H9 (cell line): ENCODE results near the gene PPFIBP2. TPM values are rescaled to one million over a fixed set of nuclear protein-coding genes. Genes with fewer than 3 reads are reported as not detected.

Experiments used
- DNase-seq: peaks from one replicate; pipeline ENCODE4 v3.0.0-alpha.2; 2017
- H2AFZ ChIP-seq: one replicate; pipeline ENCODE4 v1.6.1; 2013; ENCODE audit warnings: mild to moderate bottlenecking, low read length, control low read depth, moderate library complexity
- H2AK5ac ChIP-seq: 2 replicates; pipeline ENCODE4 v1.6.1; 2013; ENCODE audit warnings: low read length, control low read depth, mixed read lengths; ENCODE audit not compliant: insufficient read length
- H2BK120ac ChIP-seq: one replicate; pipeline ENCODE4 v1.6.1; 2013; ENCODE audit warnings: low read depth, mild to moderate bottlenecking, low read length, control low read depth, inconsistent platforms; ENCODE audit not compliant: poor library complexity, severe bottlenecking
- H2BK12ac ChIP-seq: 2 replicates; pipeline ENCODE4 v1.6.1; 2013; ENCODE audit warnings: low read length, control low read depth, mixed read lengths, low read depth; ENCODE audit not compliant: insufficient read length
- H2BK15ac ChIP-seq: 2 replicates; pipeline ENCODE4 v1.6.1; 2013; ENCODE audit warnings: low read depth, low read length, control low read depth
- H2BK20ac ChIP-seq: one replicate; pipeline ENCODE4 v1.6.1; 2013; ENCODE audit warnings: low read depth, mild to moderate bottlenecking, low read length, control low read depth, inconsistent platforms; ENCODE audit not compliant: poor library complexity, severe bottlenecking
- H2BK5ac ChIP-seq: 2 replicates; pipeline ENCODE4 v1.6.1; 2013; ENCODE audit warnings: low read length, control low read depth, mixed read lengths; ENCODE audit not compliant: insufficient read length
- H3K14ac ChIP-seq: 2 replicates; pipeline ENCODE4 v1.6.1; 2013; ENCODE audit warnings: low read length, control low read depth; ENCODE audit not compliant: insufficient read depth
- H3K18ac ChIP-seq: 2 replicates; pipeline ENCODE4 v1.6.1; 2013; ENCODE audit warnings: low read depth, mild to moderate bottlenecking, mixed read lengths, low read length, control low read depth; ENCODE audit not compliant: insufficient read length
- H3K23ac ChIP-seq: 2 replicates; pipeline ENCODE4 v1.6.1; 2013; ENCODE audit warnings: low read length, control low read depth, mixed read lengths, low read depth; ENCODE audit not compliant: insufficient read length
- H3K23me2 ChIP-seq: 2 replicates; pipeline ENCODE4 v1.6.1; 2013; ENCODE audit warnings: low read depth, mild to moderate bottlenecking, mixed read lengths, low read length, control low read depth; ENCODE audit not compliant: insufficient read length, poor library complexity, severe bottlenecking
- H3K27ac ChIP-seq: 2 replicates; pipeline ENCODE4 v1.5.1; 2013; ENCODE audit warnings: low read length, control low read depth, mixed read lengths, low read depth; ENCODE audit not compliant: insufficient read length
- H3K27me3 ChIP-seq: 2 replicates; pipeline ENCODE4 v1.6.1; 2013; ENCODE audit warnings: low read length, control low read depth, inconsistent platforms; ENCODE audit not compliant: insufficient read depth
- H3K4ac ChIP-seq: 2 replicates; pipeline ENCODE4 v1.6.1; 2013; ENCODE audit warnings: low read depth, mild to moderate bottlenecking, control low read depth, inconsistent platforms, low read length, moderate library complexity
- H3K4me1 ChIP-seq: 2 replicates; pipeline ENCODE4 v1.6.1; 2013; ENCODE audit warnings: low read length, control low read depth, inconsistent platforms; ENCODE audit not compliant: insufficient read depth
- H3K4me2 ChIP-seq: 2 replicates; pipeline ENCODE4 v1.6.1; 2013; ENCODE audit warnings: low read length, control low read depth, mixed read lengths; ENCODE audit not compliant: insufficient read length, insufficient read depth
- H3K56ac ChIP-seq: 2 replicates; pipeline ENCODE4 v1.6.1; 2013; ENCODE audit warnings: low read depth, mild to moderate bottlenecking, mixed read lengths, low read length, control low read depth; ENCODE audit not compliant: insufficient read length
- H3K79me1 ChIP-seq: 2 replicates; pipeline ENCODE4 v1.6.1; 2013; ENCODE audit warnings: low read depth, mild to moderate bottlenecking, moderate library complexity, low read length, control low read depth, inconsistent platforms; ENCODE audit not compliant: insufficient read depth, poor library complexity, severe bottlenecking
- H3K79me2 ChIP-seq: 2 replicates; pipeline ENCODE4 v1.6.1; 2013; ENCODE audit warnings: low read length, control low read depth, inconsistent platforms; ENCODE audit not compliant: insufficient read depth
- H3K9ac ChIP-seq: 2 replicates; pipeline ENCODE4 v1.6.1; 2013; ENCODE audit warnings: low read length, control low read depth, mixed read lengths; ENCODE audit not compliant: insufficient read length; ENCODE audit errors: extremely low read depth
- H3K9me3 ChIP-seq: one replicate; pipeline ENCODE4 v1.6.1; 2013; ENCODE audit warnings: low read depth, low read length, inconsistent platforms; ENCODE audit not compliant: control insufficient read depth
- H3T11ph ChIP-seq: one replicate; pipeline ENCODE4 v1.6.1; 2013; ENCODE audit warnings: mild to moderate bottlenecking, low read length, control low read depth, inconsistent platforms
- H4K20me1 ChIP-seq: one replicate; pipeline ENCODE4 v1.6.1; 2013; ENCODE audit not compliant: control insufficient read depth, insufficient read length, insufficient read depth
- H4K5ac ChIP-seq: 2 replicates; pipeline ENCODE4 v1.6.1; 2013; ENCODE audit warnings: low read depth, mild to moderate bottlenecking, mixed read lengths, low read length, control low read depth; ENCODE audit not compliant: insufficient read length
- H4K8ac ChIP-seq: replicated peaks from 2 replicates; pipeline ENCODE4 v1.6.1; 2013; ENCODE audit warnings: low read length, control low read depth, mixed read lengths, low read depth; ENCODE audit not compliant: insufficient read length
- H4K91ac ChIP-seq: 2 replicates; pipeline ENCODE4 v1.6.1; 2013; ENCODE audit warnings: low read depth, mild to moderate bottlenecking, moderate library complexity, mixed read lengths, low read length, control low read depth; ENCODE audit not compliant: insufficient read length
- H3K27ac Mint-ChIP-seq, 3 experiments: 2 replicates in 2 of 3; 3 replicates in 1 of 3; pipeline ENCODE4 v1.8.0; 2020 to 2021; ENCODE audit warnings: mixed read lengths in 3 of 3, mild to moderate bottlenecking in 1 of 3, moderate library complexity in 1 of 3
- H3K27me3 Mint-ChIP-seq: 2 replicates; pipeline ENCODE4 v1.8.0; 2021; ENCODE audit warnings: low read depth, mild to moderate bottlenecking, moderate library complexity, mixed read lengths
- H3K36me3 Mint-ChIP-seq, 3 experiments: 2 replicates in 2 of 3; 3 replicates in 1 of 3; pipeline ENCODE4 v1.8.0; 2020 to 2021; ENCODE audit warnings: low read depth in 3 of 3, mixed read lengths in 3 of 3; ENCODE audit not compliant: insufficient read depth in 1 of 3
- H3K4me1 Mint-ChIP-seq, 2 experiments: 2 replicates each; pipeline ENCODE4 v1.8.0; 2020; ENCODE audit warnings: mixed read lengths in 2 of 2
- H3K4me3 Mint-ChIP-seq, 2 experiments: 2 replicates in 1 of 2; 3 replicates in 1 of 2; pipeline ENCODE4 v1.8.0; 2020 to 2021; ENCODE audit warnings: mild to moderate bottlenecking in 2 of 2, mixed read lengths in 2 of 2, moderate library complexity in 1 of 2
- H3K9me3 Mint-ChIP-seq, 2 experiments: 2 replicates in 1 of 2; 3 replicates in 1 of 2; pipeline ENCODE4 v1.8.0; 2020; ENCODE audit warnings: mild to moderate bottlenecking in 2 of 2, mixed read lengths in 2 of 2, moderate library complexity in 1 of 2
- WGBS: extraction: QIAGEN DNeasy Blood & Tissue Kit; methylation state at CpG from one replicate; pipeline ENCODE4 v1.1.7; 2013; ENCODE audit warnings: missing lambda C conversion rate, low lambda C conversion rate, mixed read lengths; ENCODE audit not compliant: insufficient read length; ENCODE audit errors: extremely low coverage; 5-methylcytosine and 5-hydroxymethylcytosine counted together
- total RNA-seq: library from RNA; stranded (reverse); gene quantifications from 2 replicates; pipeline ENCODE4 v1.2.1, GENCODE V29; 2021
- TF ChIP-seq, protein P1 (sequence below): fragments of 200-600 bp; sonication (generic); conservative IDR thresholded peaks from 3 replicates; pipeline ENCODE4 v1.8.0; 2021; ENCODE audit warnings: antibody characterized with exemption, mild to moderate bottlenecking

The PPFIBP2 gene
- total RNA-seq, 1 experiment from 2014 or later, result 8.3 TPM

DNA sequence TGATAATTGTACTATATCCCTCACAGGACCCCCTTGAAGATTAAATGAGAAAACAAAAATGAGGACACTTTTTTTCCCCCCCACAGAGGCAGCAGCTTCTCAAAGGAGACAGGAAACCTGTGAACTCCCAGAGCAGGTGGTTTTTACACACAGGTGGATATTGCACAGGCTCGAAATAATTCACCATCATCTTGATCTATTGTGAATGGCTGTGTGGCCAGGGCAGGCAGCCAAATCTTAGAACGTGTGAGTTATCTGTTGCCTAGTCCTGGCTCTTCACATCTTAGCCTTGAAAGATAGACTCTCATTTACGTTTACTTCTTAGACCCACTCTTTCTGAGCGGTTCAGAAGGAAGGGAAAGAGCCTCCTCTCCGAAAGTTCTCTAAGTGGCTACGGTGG, 23.5 kb downstream of the PPFIBP2 start:
- no peak overlapping the region for H3K18ac ChIP-seq
- H3K4me1 ChIP-seq, result no peaks in the 10 kb centered on the region
- no peaks in the 10 kb centered on the region for H4K20me1 ChIP-seq
- no peaks in the 10 kb centered on the region for H3K9me3 ChIP-seq
- no CpG with 5 or more reads among the region's 6 CpGs for WGBS
- H2BK12ac ChIP-seq, result no peak overlapping the region
- H4K5ac ChIP-seq, result no peak overlapping the region
- no peak overlapping the region for H2BK15ac ChIP-seq
- H3K56ac ChIP-seq, result no peak overlapping the region
- H3K14ac ChIP-seq, result no peak overlapping the region
- no peak overlapping the region for H3K9ac ChIP-seq
- H2BK5ac ChIP-seq, result no peak overlapping the region
- no peak overlapping the region for H2AFZ ChIP-seq
- no peaks in the 10 kb centered on the region for H3K27me3 ChIP-seq
- no peaks in the 10 kb centered on the region for H3K23me2 ChIP-seq
- TF ChIP-seq, protein P1, sequence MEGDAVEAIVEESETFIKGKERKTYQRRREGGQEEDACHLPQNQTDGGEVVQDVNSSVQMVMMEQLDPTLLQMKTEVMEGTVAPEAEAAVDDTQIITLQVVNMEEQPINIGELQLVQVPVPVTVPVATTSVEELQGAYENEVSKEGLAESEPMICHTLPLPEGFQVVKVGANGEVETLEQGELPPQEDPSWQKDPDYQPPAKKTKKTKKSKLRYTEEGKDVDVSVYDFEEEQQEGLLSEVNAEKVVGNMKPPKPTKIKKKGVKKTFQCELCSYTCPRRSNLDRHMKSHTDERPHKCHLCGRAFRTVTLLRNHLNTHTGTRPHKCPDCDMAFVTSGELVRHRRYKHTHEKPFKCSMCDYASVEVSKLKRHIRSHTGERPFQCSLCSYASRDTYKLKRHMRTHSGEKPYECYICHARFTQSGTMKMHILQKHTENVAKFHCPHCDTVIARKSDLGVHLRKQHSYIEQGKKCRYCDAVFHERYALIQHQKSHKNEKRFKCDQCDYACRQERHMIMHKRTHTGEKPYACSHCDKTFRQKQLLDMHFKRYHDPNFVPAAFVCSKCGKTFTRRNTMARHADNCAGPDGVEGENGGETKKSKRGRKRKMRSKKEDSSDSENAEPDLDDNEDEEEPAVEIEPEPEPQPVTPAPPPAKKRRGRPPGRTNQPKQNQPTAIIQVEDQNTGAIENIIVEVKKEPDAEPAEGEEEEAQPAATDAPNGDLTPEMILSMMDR, result no peak
- no peak overlapping the region for H2BK120ac ChIP-seq
- H4K8ac ChIP-seq, result no peak overlapping the region
- Mint-ChIP-seq H3K4me1 (peaks cover 9 to 10% of the 10 kb centered on the region in 2 experiments; a peak in 3 of 4 replicates), H3K27me3 (no peaks in the 10 kb centered on the region; the same call in 1 of the 2 replicates), H3K36me3 (no peaks in the 10 kb centered on the region), H3K27ac (no peak overlapping the region), H3K9me3 (no peaks in the 10 kb centered on the region), H3K4me3 (no peak overlapping the region)
- no peak overlapping the region for H2BK20ac ChIP-seq
- no peak overlapping the region for H4K91ac ChIP-seq
- H3K4ac ChIP-seq, result no peak overlapping the region
- no peak overlapping the region for H3K27ac ChIP-seq
- H3K23ac ChIP-seq, result no peak overlapping the region
- H3T11ph ChIP-seq, result no peak overlapping the region
- H3K4me2 ChIP-seq, result no peak overlapping the region
- no peaks in the 10 kb centered on the region for H3K79me2 ChIP-seq
- H3K79me1 ChIP-seq, result no peaks in the 10 kb centered on the region
- H2AK5ac ChIP-seq, result no peak overlapping the region
- no peak for DNase-seq
